VCaP (cell line): Measurements from ENCODE around the gene BPIFB4.
A peak's percentile ranks its signal among the peaks of the same experiment; 100 is the strongest.

Source experiments
- H3K27ac ChIP-seq: fragments of 450-650 bp; 2 replicates; pipeline ENCODE4 v1.5.1; 2017
- CTCF ChIP-seq: fragments of 450-650 bp; conservative IDR thresholded peaks from 2 replicates; pipeline ENCODE4 v1.5.1; 2017; ENCODE audit warnings: mild to moderate bottlenecking, moderate library complexity

Gene BPIFB4

GRCh38 chr20:33076662-33077372, 2.6 kb upstream of the BPIFB4 start:
- peak; percentile 85 for TF ChIP-seq CTCF
- H3K27ac ChIP-seq = no peak overlapping the region

GRCh38 chr20:33081411-33082154, 2.1 kb downstream of the BPIFB4 start:
- TF ChIP-seq CTCF = no peak
- no peak overlapping the region for H3K27ac ChIP-seq

- TF ChIP-seq CTCF = no peak
- H3K27ac ChIP-seq = no peak overlapping the region
Measured at GRCh38 chr20:33082546-33082945, 3.1 kb downstream of the BPIFB4 start.

GRCh38 chr20:33083544-33084340, 4.3 kb downstream of the BPIFB4 start:
- no peak for TF ChIP-seq CTCF
- no peak overlapping the region for H3K27ac ChIP-seq

- no peak for TF ChIP-seq CTCF
- no peak overlapping the region for H3K27ac ChIP-seq
Measured at GRCh38 chr20:33084722-33085121, 5.3 kb downstream of the BPIFB4 start.

- TF ChIP-seq CTCF = no peak
- no peak overlapping the region for H3K27ac ChIP-seq
Measured at GRCh38 chr20:33086052-33086722, 6.7 kb downstream of the BPIFB4 start.

- H3K27ac ChIP-seq = no peak overlapping the region
- no peak for TF ChIP-seq CTCF
Measured at GRCh38 chr20:33091147-33091546, 11.7 kb downstream of the BPIFB4 start.
